ENCODE measurements around the gene TIMM17A. TPM values are rescaled to one million over a fixed set of nuclear protein-coding genes. Genes with fewer than 3 reads are reported as not detected.

Gene TIMM17A
- total and polyA plus RNA-seq, 2 of the 8 experiments (the other 6 are each of a cell fraction or from before 2014, with no cell fraction given) = 30.3 to 57.1 TPM

GRCh38 chr1:201930803-201931202 lies 24.5 kb upstream of the TIMM17A start:
- no peaks in the 10 kb centered on the region for H3K4me1 ChIP-seq (replicated peaks in 1 of 4; ENCODE audit: control insufficient read depth in 3 of 4, insufficient read depth in 4 of 4, low read length in 3 of 4)
- no peak overlapping the region for H4K5ac ChIP-seq (ENCODE audit: insufficient read length, low read depth, low read length)
- H3K36me3 ChIP-seq (ENCODE audit: control insufficient read depth in 2 of 4, insufficient read depth in 4 of 4, low read length in 3 of 4) = no peaks in the 10 kb centered on the region
- no peak overlapping the region for H2AK5ac ChIP-seq (ENCODE audit: low read depth, low read length)
- no peaks in the 10 kb centered on the region for H3K79me2 ChIP-seq (ENCODE audit: control insufficient read depth in 1 of 2, insufficient read depth in 2 of 2, low read length in 2 of 2)
- no peak overlapping the region for H2AFZ ChIP-seq (ENCODE audit: low read length)
- H2BK120ac ChIP-seq (replicated peaks; ENCODE audit: low read depth, low read length) = no peak overlapping the region
- no peak overlapping the region for H4K8ac ChIP-seq (ENCODE audit: extremely low read depth, insufficient read depth, low read length)
- no peak for DNase-seq (ENCODE audit: low read depth in 1 of 2, low spot score in 2 of 2)
- no peak overlapping the region for H3K4me3 ChIP-seq (ENCODE audit: extremely low read depth in 1 of 4, insufficient read depth in 2 of 4, low read depth in 3 of 4, low read length in 4 of 4)
- CTCF ChIA-PET (ENCODE audit: partially characterized antibody) = interaction anchor here (1.9 kb wide), 1 partner anchor 9 kb away, joined by 5 read pairs; no protein-coding TSS in a partner anchor
- no peaks in the 10 kb centered on the region for H3K27me3 ChIP-seq (replicated peaks in 1 of 4; ENCODE audit: control insufficient read depth in 3 of 4, extremely low read depth in 1 of 4, insufficient read depth in 3 of 4, low read length in 3 of 4)
- H3K56ac ChIP-seq (replicated peaks; ENCODE audit: insufficient read length, low read depth, low read length) = no peak overlapping the region
- H2BK12ac ChIP-seq (ENCODE audit: low read depth, low read length) = no peak overlapping the region
- H3K4ac ChIP-seq (replicated peaks; ENCODE audit: insufficient read length, low read depth, low read length) = no peak overlapping the region
- H3K79me1 ChIP-seq (ENCODE audit: low read depth, low read length) = no peaks in the 10 kb centered on the region
- H3K23me2 ChIP-seq (ENCODE audit: low read depth, low read length) = no peaks in the 10 kb centered on the region
- POLR2A ChIA-PET (ENCODE audit: partially characterized antibody) = interaction anchor here (1.3 kb wide), 1 partner anchor 11 kb away, joined by 3 read pairs; no protein-coding TSS in a partner anchor
- no peak overlapping the region for H3K14ac ChIP-seq (ENCODE audit: insufficient read length)
- TF ChIP-seq NRF1 (IDR thresholded peaks at IDR 0.05; ENCODE audit: low read depth, low read length) = no peak
- no peak for TF ChIP-seq HDAC6 (IDR thresholded peaks at IDR 0.05; ENCODE audit: low read depth, low read length)
- no peak for TF ChIP-seq E2F6 (IDR thresholded peaks at IDR 0.05)
- TF ChIP-seq SP2 (IDR thresholded peaks at IDR 0.05; ENCODE audit: low read length) = no peak
- TF ChIP-seq CTCF (IDR thresholded peaks at IDR 0.05; ENCODE audit: control extremely low read depth in 1 of 3, insufficient read depth in 1 of 3, low read depth in 1 of 3, low read length in 3 of 3) = no peak
- TF ChIP-seq KDM1A (IDR thresholded peaks at IDR 0.05; ENCODE audit: borderline replicate concordance, low read length) = no peak
- H3K23ac ChIP-seq (ENCODE audit: insufficient read length) = no peak overlapping the region
- H3K9me3 ChIP-seq (ENCODE audit: insufficient read depth in 2 of 2, low read depth in 1 of 2, low read length in 1 of 2) = no peaks in the 10 kb centered on the region
- H3K27ac ChIP-seq (ENCODE audit: low read depth, low read length) = no peak overlapping the region
- no peak overlapping the region for H2BK20ac ChIP-seq (ENCODE audit: low read length)
- H3K9ac ChIP-seq (replicated peaks in 1 of 4; ENCODE audit: extremely low read depth in 1 of 4, low read depth in 3 of 4, low read length in 3 of 4) = no peak overlapping the region
- no peak overlapping the region for H3K18ac ChIP-seq (ENCODE audit: extremely low read depth, low read length)
- 91 to 100% methylated on average over 1 to 5 of the region's 5 CpGs for WGBS, 2 experiments (ENCODE audit: extremely low coverage in 1 of 2, insufficient coverage in 1 of 2, insufficient read length in 1 of 2, insufficient replicate concordance in 2 of 2, low coverage in 1 of 2, low lambda C conversion rate in 2 of 2, missing lambda C conversion rate in 1 of 2)
- no peak overlapping the region for H4K91ac ChIP-seq (replicated peaks; ENCODE audit: insufficient read length, low read length)
- H4K20me1 ChIP-seq (replicated peaks in 1 of 2; ENCODE audit: control insufficient read depth in 1 of 2, insufficient read depth in 2 of 2, low read length in 2 of 2) = no peaks in the 10 kb centered on the region
- no peak overlapping the region for H3K4me2 ChIP-seq (ENCODE audit: insufficient read depth in 1 of 2, low read depth in 2 of 2, low read length in 2 of 2)
- H2BK15ac ChIP-seq (ENCODE audit: low read length) = no peak overlapping the region
- no peak for FAIRE-seq
- no peak overlapping the region for H2BK5ac ChIP-seq (ENCODE audit: low read depth, low read length)
